NOMO-1 treated with dmso at 0.1 percent for 144 hours (cell line): ENCODE data around the gene PRSS33.

Experiments used
- DNase-seq: peaks from one replicate; lab custom pipeline; 2025; ENCODE audit not compliant: unreplicated experiment; lab: John Stamatoyannopoulos, UW

The PRSS33 gene

DNA sequence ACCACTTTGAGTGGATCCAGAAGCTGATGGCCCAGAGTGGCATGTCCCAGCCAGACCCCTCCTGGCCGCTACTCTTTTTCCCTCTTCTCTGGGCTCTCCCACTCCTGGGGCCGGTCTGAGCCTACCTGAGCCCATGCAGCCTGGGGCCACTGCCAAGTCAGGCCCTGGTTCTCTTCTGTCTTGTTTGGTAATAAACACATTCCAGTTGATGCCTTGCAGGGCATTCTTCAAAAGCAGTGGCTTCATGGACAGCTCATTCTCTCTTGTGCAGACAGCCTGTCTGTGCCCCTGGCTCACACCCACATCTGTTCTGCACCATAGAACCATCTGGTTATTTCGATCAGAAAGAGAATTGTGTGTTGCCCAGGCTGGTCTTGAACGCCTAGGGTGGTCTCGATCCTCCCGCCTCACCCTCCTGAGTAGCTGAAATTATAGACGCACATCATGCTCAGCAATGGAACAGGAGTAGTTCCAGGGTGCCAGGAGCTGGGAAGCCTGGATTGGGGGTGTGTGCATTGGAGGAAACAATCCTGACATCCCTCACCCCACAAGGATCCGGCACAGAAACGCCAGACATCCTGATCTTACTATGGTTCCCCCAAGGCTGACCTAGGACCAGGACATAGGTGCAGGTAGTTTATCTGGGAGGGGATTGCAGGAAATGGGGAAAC, 34.3 kb upstream of the PRSS33 start:
- DNase-seq, result no peak

DNA sequence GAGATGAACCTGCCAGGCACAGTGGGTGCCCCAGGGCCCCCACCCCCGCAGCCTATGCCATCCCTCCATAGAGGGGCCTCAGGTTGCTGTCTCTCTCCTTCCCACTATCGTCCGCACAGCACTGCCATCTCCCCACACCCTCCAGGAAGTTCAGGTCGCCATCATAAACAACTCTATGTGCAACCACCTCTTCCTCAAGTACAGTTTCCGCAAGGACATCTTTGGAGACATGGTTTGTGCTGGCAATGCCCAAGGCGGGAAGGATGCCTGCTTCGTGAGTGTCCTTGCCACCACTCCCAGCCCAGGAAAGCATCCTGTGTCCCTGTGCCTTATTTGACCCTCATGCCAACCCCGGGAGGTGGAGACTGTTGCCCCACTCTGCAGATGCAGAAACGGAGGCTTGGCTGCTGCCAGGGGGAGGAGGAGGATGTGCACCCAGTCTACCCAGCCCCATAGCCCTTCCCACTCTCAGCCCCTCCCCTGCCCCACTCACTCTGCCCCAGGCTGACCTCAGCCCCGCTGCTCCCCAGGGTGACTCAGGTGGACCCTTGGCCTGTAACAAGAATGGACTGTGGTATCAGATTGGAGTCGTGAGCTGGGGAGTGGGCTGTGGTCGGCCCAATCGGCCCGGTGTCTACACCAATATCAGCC, 33.6 kb upstream of the PRSS33 start:
- no peak for DNase-seq

DNA sequence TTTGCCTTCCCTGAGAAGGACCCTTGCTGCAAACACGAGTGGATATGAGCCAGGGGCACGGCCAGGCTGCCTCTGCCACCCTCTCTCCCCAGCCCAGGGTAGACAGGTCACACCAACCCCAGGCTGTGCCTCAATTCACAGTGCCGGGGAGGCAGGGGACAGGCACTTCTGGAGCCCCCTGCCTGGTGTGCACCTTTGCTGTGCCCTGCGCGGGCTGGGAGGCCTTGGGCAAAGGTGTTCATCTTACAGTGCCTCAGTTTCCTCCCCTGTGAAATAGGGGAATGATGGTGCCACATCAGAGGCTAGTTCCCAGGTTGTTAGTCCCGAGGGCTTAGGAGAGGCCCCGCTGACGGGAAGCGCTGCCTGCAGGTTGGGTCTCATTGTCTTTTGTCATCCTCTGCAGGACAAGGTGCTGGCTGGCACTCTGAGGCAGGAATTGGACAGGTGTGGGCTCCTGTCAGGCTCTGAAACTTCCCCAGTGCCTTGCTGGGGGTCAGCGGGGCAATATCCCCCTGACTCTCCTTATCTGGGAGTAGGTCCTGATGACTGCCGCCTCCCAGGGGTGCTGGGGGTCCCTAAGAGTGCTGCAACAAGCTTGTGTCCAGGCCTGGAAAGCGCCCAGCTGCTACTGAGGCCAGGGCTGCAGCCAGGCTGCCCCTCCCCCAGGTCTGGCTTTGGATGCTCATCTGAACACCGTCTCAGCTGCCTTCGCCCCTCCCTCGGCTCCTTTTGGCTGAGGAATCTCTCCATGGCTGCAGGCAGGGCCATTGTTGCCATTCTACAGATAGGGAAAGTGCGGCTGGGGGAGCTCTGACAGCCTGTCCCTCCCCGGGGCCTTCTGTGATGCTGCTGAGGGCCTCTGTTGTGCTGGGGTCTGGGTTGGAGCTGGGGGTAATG, 32.8 kb upstream of the PRSS33 start:
- DNase-seq, result no peak

DNA sequence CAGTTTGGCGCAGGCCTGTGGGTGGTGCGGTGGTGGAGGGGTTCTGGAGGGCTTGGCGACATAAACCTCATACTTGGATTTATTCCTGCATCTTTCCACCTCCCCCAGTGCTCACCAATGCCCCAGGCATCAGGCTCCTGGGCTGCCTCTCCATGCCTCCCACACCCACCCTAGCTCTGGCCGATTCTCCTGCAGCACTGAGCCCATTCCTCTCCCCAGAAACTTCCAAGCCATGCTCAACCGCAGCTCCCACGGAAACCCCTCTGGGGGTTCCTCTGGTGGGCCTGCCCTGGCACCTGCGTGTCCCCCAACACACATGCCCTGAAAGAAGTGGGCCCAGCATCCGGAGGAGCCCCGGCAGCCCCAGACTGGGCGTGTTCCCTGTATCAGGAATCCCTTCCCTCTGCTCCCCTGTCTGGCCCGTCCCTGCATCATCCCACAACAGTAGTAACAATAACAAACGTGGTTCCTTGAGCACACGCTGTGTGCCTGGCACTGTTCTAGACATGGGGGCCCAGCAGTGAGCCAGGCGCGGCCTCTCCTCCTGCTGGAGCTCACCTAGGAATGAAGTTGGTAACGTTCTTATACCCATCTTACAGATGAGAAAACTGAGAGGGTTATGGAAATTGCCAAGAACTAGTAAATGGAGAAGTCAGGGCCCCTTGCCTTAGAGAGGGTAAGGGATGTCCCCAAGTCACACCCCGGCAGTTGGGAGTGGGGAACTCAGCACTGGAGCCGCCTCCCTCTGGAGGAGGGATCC, 32.0 kb upstream of the PRSS33 start:
- DNase-seq, result no peak

DNA sequence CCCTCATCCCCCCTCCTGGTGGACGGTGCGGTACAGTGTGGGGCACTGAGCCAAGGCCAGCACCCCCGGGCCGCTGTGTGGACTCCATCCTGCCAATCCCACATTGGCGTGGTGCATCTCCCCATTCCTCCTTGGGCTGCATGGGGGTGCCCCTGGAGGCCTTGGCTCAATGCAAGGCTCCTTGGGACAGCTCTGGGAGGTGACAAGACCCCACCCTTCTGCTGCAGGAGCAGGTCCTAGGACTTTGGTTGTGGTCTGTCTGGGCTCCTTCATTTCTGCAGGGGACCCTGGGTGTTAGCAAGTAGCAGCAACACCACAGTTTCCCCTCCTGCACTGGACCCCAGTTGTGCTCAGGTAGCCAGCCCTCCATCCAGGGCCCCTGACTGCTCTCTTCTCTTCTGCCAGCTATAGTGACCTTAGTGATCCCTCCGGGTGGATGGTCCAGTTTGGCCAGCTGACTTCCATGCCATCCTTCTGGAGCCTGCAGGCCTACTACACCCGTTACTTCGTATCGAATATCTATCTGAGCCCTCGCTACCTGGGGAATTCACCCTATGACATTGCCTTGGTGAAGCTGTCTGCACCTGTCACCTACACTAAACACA, 31.0 kb upstream of the PRSS33 start:
- no peak for DNase-seq

DNA sequence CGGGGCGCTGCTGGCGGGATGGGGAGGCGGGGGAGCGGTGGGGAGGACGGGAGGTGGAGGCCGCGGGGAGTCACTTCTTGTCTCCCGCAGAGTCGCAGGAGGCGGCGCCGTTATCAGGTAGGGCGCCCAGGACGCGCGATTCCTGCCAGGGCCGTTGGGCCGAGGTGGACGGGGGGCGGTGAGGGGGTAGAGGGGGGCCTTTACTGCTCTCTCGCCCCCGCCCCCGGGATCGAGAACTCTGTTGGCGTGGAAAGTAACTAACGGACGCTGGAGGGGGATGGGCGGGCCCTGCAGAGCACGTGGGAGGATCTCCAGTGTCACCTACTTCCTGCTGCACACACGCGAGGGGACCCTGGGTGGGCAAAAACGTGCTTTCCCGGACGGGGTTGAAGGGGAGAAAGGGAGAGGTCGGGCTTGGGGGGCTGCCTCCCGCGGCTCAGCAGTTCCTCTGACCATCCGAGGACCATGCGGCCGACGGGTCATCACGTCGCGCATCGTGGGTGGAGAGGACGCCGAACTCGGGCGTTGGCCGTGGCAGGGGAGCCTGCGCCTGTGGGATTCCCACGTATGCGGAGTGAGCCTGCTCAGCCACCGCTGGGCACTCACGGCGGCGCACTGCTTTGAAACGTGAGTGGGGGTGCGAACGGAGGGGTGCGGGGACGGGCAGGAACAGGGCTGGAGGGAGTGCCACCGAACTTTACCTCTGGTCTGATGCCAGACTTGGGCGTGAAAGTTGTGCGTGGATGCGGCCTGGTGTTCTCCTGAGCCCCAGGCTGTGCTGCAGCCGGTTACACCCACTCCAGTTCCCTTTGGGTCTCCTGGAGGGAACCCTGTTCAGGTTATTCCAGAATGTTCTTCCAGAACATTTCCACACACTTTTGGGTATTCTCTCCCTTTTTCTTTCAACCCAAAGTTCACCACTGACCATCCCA, 30.2 kb upstream of the PRSS33 start:
- no peak for DNase-seq

DNA sequence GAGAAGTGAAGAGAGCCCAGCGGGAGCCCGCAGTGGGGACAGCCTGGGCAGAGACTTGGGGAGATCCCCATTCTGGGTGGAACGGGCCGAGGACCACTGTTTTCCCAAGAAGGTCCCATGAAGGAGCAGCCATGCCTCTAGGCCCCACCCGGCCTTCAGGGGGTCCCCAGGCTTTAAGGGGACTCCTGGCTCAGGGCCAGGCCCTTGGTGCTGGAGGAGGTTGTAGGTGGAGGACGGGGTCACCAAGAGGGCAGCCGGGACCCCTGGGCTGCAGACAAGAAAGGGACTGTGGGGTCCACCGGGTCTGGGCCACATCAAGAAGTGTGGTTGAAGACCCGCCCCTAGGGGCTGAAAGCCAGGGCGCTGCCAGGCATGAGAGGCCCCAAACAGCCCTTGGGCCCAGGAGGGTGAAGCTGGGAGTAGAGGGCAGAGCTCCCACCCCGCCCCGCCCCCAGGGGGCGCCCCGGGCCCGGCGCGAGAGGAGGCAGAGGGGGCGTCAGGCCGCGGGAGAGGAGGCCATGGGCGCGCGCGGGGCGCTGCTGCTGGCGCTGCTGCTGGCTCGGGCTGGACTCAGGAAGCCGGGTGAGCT, 29.5 kb upstream of the PRSS33 start, which contains the start of gene PRSS21:
Gene PRSS21 (plus strand): TSS at position 487 of the 589 bp plus-strand sequence. CDS start 32 bp downstream, at position 519.
- DNase-seq, result no peak

DNA sequence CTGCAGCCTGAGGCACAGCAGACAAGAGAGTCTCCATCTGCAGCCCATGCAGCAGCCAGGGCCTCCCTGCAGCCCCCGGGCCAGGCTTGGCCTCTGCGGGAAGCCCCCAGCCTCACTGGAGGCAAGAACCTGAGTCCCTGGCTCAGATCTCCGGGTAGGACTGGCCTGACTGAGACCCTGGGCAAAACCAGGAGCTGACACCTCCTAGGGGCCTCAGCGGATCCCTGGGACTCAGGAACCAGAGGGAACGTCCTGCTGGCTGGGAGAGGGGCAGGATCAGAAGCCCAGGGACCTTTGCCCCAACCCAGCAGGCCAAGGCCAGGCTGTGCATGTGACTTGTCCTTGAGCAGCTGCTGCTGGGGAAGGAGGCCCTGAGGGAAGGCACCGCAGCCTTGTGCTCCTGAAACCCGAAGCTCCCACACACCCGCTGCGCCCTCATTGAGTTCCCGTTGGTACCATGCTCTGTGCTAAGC, 28.0 kb upstream of the PRSS33 start:
- DNase-seq, result no peak

DNA sequence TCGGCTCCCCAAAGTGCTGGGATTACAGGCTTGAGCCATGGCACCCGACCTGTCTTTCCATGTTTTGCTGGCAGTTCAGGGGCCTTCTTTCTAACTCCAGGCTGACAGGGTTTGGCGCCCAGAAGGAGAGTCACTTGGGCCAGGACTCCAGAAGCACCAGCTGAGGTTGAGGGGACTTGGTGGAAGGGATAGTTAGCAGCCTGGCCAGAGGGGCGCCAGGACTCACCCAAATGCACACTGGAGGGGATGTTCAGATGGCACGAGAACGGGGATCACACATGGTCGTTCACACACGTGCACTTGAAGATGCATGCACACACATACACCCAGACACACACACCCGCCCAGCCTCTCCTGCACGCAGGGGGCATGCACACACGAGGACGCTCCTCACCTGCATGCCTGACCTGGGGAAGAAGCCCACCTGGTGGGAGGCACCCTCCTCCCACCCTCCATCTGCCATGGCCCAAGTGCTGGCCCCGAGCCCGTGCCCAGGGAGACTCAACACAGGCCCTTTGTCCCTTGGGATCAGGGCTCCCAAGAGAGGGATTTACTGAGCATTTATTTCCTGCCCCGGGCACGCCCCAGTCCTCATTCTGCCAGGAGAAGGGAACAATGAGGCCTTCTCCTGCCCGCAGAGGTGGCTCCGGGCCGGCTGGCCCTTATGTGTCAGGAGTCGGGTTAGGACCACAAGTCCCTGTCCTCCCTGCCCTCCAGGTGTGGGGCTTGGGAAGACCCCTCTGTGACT, 27.4 kb upstream of the PRSS33 start:
- DNase-seq, result no peak

DNA sequence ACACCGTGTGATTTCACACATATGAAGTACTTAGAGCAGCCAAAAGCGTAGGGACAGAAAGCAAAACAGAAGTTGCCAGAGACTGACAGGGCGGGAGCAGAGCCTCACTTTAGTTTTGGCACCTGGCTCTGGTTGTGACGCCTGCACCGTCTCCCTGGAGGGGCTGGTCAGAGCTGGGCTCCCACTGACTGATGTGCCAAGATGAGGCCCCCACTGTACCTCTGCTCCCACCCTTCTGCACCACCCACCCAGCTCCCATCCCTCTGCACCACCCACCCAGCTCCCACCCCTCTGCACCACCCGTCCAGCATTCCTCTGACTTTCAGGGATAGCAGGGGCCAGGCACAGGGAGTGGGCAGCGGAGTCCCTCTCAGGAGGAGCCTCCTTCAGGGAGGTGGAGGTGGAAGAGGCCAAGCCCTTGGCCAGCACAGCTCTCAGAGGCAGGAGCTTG, 26.4 kb upstream of the PRSS33 start:
- no peak for DNase-seq

DNA sequence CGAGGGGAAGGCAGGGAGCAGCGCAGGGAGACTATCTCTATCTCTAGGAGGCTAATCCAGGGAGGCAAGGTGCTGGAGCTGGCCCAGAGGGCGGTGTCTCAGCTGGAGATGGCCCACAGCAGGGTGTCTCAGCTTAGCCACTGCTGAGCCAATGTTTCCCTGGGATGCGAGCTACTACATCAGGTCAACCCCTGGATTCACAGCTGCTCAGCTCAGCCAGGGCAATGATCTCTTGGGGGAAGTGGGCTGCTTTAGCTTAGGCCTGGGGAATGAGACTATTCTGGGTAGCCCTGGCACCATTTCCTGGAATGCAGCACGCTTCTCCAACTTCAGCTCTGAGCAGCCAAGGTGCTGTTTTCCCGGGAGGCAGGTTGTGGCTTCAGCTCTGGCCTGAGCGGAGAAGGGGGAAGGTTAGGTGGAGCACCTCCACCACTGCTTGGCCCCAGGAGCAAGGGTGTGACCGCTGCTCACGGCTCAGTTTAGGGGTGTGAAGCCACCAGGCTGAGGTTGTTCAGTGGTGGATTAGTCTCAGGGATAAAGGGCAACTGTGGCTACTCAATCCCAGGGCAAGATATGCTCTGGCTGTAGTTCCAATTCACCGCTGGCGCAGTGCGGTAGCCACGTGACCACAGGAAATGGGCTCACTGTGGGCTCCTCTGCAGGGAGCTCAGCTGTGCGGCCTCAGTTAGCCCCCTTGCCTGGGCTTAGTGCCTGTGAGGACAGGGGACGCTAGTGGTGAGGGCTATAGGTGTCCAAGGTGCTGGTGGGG, 24.5 kb upstream of the PRSS33 start:
- no peak for DNase-seq

DNA sequence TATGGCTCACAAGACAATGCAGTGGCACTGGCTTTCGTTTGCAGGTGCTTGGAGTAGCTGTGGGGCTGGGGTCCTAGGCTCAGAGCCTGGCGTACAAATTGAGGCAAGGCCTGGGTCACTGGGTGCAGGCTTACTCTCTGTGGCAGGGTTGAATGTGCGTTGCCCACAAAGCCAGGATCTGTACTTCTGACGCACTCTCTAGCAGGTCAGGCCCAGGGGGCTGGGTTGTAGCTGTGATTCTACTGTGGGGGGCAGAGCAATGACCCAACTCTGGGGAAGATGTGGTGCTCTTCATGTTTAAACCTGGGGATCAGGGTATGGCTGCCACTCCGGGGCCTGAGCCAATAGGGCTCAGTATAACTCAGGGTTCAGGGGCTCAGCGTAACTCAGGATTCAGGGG, 23.3 kb upstream of the PRSS33 start:
- DNase-seq, result no peak

DNA sequence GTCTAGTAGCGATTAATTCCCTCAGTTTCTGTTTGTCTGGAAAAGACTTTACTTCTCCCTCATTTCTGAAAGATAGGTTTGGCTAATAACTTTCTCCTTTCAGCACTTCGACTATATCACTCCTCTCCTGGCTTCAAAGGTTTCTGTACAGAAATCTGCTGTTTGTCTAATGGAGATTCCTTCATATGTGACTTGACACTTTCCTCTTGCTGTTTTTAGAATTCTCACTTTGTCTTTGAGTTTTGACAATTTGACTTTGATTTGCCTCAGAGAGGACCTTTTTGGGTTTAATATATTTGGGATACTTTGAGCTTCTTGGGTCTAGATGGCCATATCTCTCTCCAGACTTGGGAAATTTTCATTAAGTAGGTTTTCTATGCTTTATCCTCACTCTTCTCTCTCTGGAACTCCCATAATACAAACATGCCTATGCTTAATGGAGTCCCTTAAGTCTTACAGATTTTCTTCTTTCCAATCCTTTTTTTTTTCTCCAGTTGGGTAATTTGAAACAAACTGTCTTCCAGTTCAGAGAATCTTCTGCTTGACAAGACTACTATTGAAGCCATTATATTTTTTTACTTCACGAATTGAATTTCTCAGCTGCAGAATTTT, 21.9 kb upstream of the PRSS33 start:
- DNase-seq, result no peak

DNA sequence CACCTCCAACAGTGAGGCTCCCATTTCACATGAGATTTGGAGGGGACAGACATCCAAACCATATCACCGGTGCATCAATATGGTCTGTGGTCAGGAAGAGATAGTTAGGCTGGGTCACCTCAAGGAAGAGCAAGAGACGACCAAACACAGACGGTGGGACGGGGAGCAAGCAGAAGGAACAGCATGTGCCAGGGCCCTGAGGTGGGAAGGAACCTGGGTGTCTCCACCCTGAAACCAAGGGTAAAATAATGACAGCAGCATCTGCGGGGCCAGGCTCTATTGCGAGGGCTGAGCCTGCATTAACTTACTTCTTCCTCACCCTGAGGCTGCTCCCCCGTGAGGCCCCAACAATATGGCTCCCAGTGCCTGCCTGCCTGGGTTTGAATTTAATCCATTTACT, 20.8 kb upstream of the PRSS33 start:
- no peak for DNase-seq

DNA sequence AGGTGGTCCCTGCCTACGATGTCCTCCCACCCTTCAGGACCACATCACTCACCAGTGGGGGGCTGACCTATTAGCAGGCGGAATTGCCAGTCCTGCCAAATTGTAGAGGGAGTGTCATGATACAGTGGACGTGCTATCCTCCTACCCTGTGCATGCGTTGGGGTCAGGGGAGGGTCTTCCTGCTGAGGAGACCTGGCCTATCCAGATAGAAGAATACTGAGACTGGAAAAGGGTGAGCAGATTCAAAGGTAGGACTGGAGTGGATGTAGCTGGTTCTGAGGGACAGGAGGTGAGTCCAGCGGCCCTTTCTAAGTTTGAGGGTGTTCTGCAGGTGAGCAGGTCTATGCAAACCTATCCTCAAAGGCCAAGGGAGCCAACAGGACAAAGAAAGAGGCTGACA, 18.9 kb upstream of the PRSS33 start:
- DNase-seq, result no peak

DNA sequence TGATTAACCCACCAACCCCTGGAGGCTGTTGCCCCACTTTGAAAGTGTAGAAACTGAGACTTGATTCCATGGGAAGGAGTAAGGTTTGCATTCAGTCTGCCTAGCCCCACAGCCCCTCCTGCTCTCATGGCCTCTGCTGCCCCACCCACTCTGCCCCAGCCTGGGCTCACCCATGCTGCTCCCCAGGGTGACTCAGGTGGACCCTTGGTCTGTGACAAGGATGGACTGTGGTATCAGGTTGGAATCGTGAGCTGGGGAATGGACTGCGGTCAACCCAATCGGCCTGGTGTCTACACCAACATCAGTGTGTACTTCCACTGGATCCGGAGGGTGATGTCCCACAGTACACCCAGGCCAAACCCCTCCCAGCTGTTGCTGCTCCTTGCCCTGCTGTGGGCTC, 17.4 kb upstream of the PRSS33 start:
- DNase-seq, result no peak

DNA sequence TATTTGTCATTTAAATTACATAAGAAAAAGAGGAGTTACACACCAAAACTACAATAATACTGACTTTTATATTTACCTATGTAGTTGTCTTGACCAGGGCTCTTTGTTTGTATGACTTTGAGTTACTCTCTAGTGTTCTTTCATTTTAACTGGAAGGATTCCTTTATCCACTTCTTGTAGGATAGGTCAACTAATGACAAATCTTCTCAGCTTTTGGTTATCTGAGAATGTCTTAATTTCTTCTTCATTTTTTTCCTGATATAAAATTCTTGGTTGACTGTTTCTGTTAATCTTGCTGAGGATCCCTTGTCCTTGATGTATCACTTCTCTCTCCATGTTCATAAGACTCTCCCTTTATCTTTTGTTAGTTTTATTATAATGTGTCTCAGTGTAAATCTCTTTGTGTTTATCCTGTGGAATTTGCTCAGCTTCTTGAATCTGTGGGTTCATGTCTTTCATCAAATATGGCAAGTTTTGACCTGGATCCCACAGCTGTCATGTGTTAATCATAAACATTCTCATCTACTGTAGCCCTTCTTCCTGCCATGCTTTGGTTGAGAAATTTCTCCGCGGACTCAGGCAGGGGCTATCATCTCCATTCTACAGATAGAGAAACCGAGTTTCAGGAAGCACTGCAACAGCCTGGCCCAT, 16.3 kb upstream of the PRSS33 start:
- DNase-seq, result no peak
